ENCODE data around the gene SRRM5. TPM values are rescaled to one million over a fixed set of nuclear protein-coding genes. Genes with fewer than 3 reads are reported as not detected.

The SRRM5 gene
- total RNA-seq, 2 experiments from 2014 or later = 0.41 to 0.54 TPM

- Mint-ChIP-seq H3K4me1 (ENCODE audit: low read depth) (peaks cover 9% of the 10 kb centered on the region), H3K9me3 (no peaks in the 10 kb centered on the region), H3K36me3 (ENCODE audit: low read depth) (no peaks in the 10 kb centered on the region), H3K27ac (no peak within 1 kb of the TSS), H3K27me3 (peaks cover 32% of the 10 kb centered on the region), H3K4me3 (peak within 1 kb of the TSS; percentile 65)
- intact Hi-C loops (cut with micrococcal nuclease) = no loop called here
- CTCF ChIA-PET = no interaction called here
- no peak for TF ChIP-seq CTCF (IDR thresholded peaks at IDR 0.05)
- ATAC-seq (peak; percentile 83), DNase-seq (peak; percentile 49)
- POLR2A ChIA-PET = no interaction called here
These were observed 27.9 kb downstream of the SRRM5 start, which contains the start of gene CADM4 for GRCh38 chr19:43639519-43640423. TSS of gene CADM4 (minus strand) at chr19:43639850. CDS start at chr19:43639790, 60 bp downstream.

- Mint-ChIP-seq H3K9me3 (no peaks in the 10 kb centered on the region), H3K4me3 (peak overlapping the region; percentile 63), H3K27me3 (peaks cover 32% of the 10 kb centered on the region), H3K36me3 (ENCODE audit: low read depth) (no peaks in the 10 kb centered on the region), H3K4me1 (ENCODE audit: low read depth) (peaks cover 9% of the 10 kb centered on the region), H3K27ac (no peak overlapping the region)
- ChIA-PET CTCF (no interaction called here), POLR2A (no interaction called here)
- TF ChIP-seq CTCF (IDR thresholded peaks at IDR 0.05) = no peak
- intact Hi-C loops (cut with micrococcal nuclease) = no loop called here
- ATAC-seq (no peak), DNase-seq (no peak)
These were observed 28.5 kb downstream of the SRRM5 start for GRCh38 chr19:43640424-43640757.

- peaks cover 9% of the 10 kb centered on the region for H3K4me1 Mint-ChIP-seq (ENCODE audit: low read depth)
- peaks cover 30% of the 10 kb centered on the region for H3K27me3 Mint-ChIP-seq
- TF ChIP-seq CTCF (IDR thresholded peaks at IDR 0.05) = no peak
- DNase-seq (no peak), ATAC-seq (no peak)
- no peak overlapping the region for H3K27ac Mint-ChIP-seq
- peaks cover 2% of the 10 kb centered on the region for H3K9me3 Mint-ChIP-seq
- ChIA-PET CTCF (interaction anchor here (1.1 to 1.6 kb wide), 4 partner anchors 10 to 194 kb away, joined by 3 to 5 read pairs (median 4); no protein-coding TSS in a partner anchor), POLR2A (interaction anchor here (0.9 kb wide), 1 partner anchor 60 kb away, joined by 3 read pairs; no protein-coding TSS in a partner anchor)
- no peaks in the 10 kb centered on the region for H3K36me3 Mint-ChIP-seq (ENCODE audit: low read depth)
- intact Hi-C loops (cut with micrococcal nuclease) = no loop called here
- peak overlapping the region; percentile 12 for H3K4me3 Mint-ChIP-seq
These were observed 29.4 kb downstream of the SRRM5 start for GRCh38 chr19:43641333-43641732.

GRCh38 chr19:43642531-43642930 is 30.6 kb downstream of the SRRM5 start:
- H3K9me3 Mint-ChIP-seq = peaks cover 4% of the 10 kb centered on the region
- CTCF ChIA-PET = interaction anchor here (1.3 kb wide), 1 partner anchor 88 kb away, joined by 4 read pairs; no protein-coding TSS in a partner anchor
- intact Hi-C loops (cut with micrococcal nuclease) = no loop called here

More at GRCh38 chr19:43642531-43642930, 30.6 kb downstream of the SRRM5 start:
- POLR2A ChIA-PET = interaction anchor here (1.5 kb wide), 1 partner anchor 10 kb away, joined by 3 read pairs; no protein-coding TSS in a partner anchor
- peaks cover 26% of the 10 kb centered on the region for H3K27me3 Mint-ChIP-seq
- no peaks in the 10 kb centered on the region for H3K36me3 Mint-ChIP-seq (ENCODE audit: low read depth)
- H3K4me1 Mint-ChIP-seq (ENCODE audit: low read depth) = peaks cover 9% of the 10 kb centered on the region
- ATAC-seq = no peak
- H3K27ac Mint-ChIP-seq = no peak overlapping the region
- H3K4me3 Mint-ChIP-seq = no peak overlapping the region
- TF ChIP-seq CTCF (IDR thresholded peaks at IDR 0.05) = no peak
- DNase-seq = no peak

Data from activated CD8-positive, alpha-beta T cell treated with anti-CD3 and anti-CD28 coated beads for 36 hours (primary cell).